RPMI7951 (cell line): ENCODE data around the gene HERC2. TPM values are rescaled to one million over a fixed set of nuclear protein-coding genes. Genes with fewer than 3 reads are reported as not detected.
A peak's percentile ranks its signal among the peaks of the same experiment; 100 is the strongest.
"Not testable (repeated sequence)": the region's sequence is repeated elsewhere in the genome, so short reads cannot be mapped to it uniquely, and the experiment has no call there.

ENCODE experiments used
- DNase-seq: peaks from one replicate; pipeline ENCODE4 v3.0.0-alpha.2; 2012; ENCODE audit warnings: low read depth
- total RNA-seq: library from RNA; depleted of rRNA; stranded (reverse); fragments of >200 nt; shearing (Covaris generic); gene quantifications from 2 replicates; pipeline ENCODE4 v1.2.3, GENCODE V29; 2014

Gene HERC2
- total RNA-seq, 1 experiment from 2014 or later: 28.7 TPM

- no peak for DNase-seq
These were observed 140.6 kb downstream of the HERC2 start for GRCh38 chr15:28181366-28181765.

- DNase-seq: no peak
These were observed 142.7 kb downstream of the HERC2 start for GRCh38 chr15:28179270-28179669.

GRCh38 chr15:28178727-28179126, 143.3 kb downstream of the HERC2 start:
- no peak for DNase-seq

GRCh38 chr15:28178290-28178689, 143.7 kb downstream of the HERC2 start:
- no peak for DNase-seq

- no peak for DNase-seq
These were observed 152.6 kb downstream of the HERC2 start for GRCh38 chr15:28169366-28169765.

GRCh38 chr15:28168405-28169121, 153.4 kb downstream of the HERC2 start:
- DNase-seq: peak; percentile 50

GRCh38 chr15:28167042-28167441, 154.9 kb downstream of the HERC2 start:
- DNase-seq: no peak

- DNase-seq: no peak
These were observed 156.2 kb downstream of the HERC2 start for GRCh38 chr15:28165791-28166190.

- no peak for DNase-seq
These were observed 157.1 kb downstream of the HERC2 start for GRCh38 chr15:28164876-28165275.

GRCh38 chr15:28154283-28154682, 167.7 kb downstream of the HERC2 start:
- DNase-seq: no peak

GRCh38 chr15:28153492-28154119, 168.4 kb downstream of the HERC2 start:
- DNase-seq: no peak

GRCh38 chr15:28152538-28152923, 169.4 kb downstream of the HERC2 start:
- DNase-seq: not testable (repeated sequence)

GRCh38 chr15:28151864-28152537, 170.0 kb downstream of the HERC2 start:
- DNase-seq: peak; percentile 18

GRCh38 chr15:28147801-28148200, 174.2 kb downstream of the HERC2 start:
- DNase-seq: no peak

GRCh38 chr15:28145419-28145818, 176.6 kb downstream of the HERC2 start:
- not testable (repeated sequence) for DNase-seq

- no peak for DNase-seq
These were observed 181.9 kb downstream of the HERC2 start for GRCh38 chr15:28140062-28140461.

GRCh38 chr15:28137408-28138039, 184.5 kb downstream of the HERC2 start:
- DNase-seq: not testable (repeated sequence)

- not testable (repeated sequence) for DNase-seq
These were observed 185.6 kb downstream of the HERC2 start for GRCh38 chr15:28136236-28136904.

- DNase-seq: no peak
These were observed 188.7 kb downstream of the HERC2 start for GRCh38 chr15:28133281-28133680.

- DNase-seq: peak; percentile 54
These were observed 189.3 kb downstream of the HERC2 start for GRCh38 chr15:28132524-28133275.

GRCh38 chr15:28131946-28132345, 190.0 kb downstream of the HERC2 start:
- DNase-seq: no peak
